Measurements from ENCODE around the gene TBC1D22A. TPM values are rescaled to one million over a fixed set of nuclear protein-coding genes. Genes with fewer than 3 reads are reported as not detected.

Gene TBC1D22A
- total RNA-seq, 1 experiment from 2014 or later = 20.9 TPM

GRCh38 chr22:46869329-46869728 lies 106.9 kb downstream of the TBC1D22A start:
- POLR2A ChIA-PET = no interaction called here
- no peak for ATAC-seq
- Histone ChIP-seq H4K20me1 (ENCODE audit: insufficient read depth) (no peaks in the 10 kb centered on the region), H3K27ac (ENCODE audit: low read depth, low read length) (no peak overlapping the region), H3K9ac (ENCODE audit: low read length) (no peak overlapping the region), H3K4me3 (replicated peaks in 1 of 2; ENCODE audit: low read depth in 1 of 2, low read length in 2 of 2) (no peak overlapping the region), H3K4me2 (ENCODE audit: low read length) (no peak overlapping the region), H3K27me3 (ENCODE audit: insufficient read depth, low read length) (no peaks in the 10 kb centered on the region), H3K36me3 (ENCODE audit: control insufficient read depth in 1 of 2, insufficient read depth in 2 of 2, low read length in 2 of 2) (no peaks in the 10 kb centered on the region), H3K9me2 (ENCODE audit: insufficient read depth) (no peaks in the 10 kb centered on the region), H2AFZ (ENCODE audit: low read depth, low read length, poor library complexity, severe bottlenecking) (no peak overlapping the region), H3K9me3 (ENCODE audit: control insufficient read depth in 1 of 2, insufficient read depth in 1 of 2, low read depth in 1 of 2, low read length in 2 of 2) (no peaks in the 10 kb centered on the region), H3K79me2 (ENCODE audit: insufficient read depth, low read length) (no peaks in the 10 kb centered on the region), H3K4me1 (ENCODE audit: control insufficient read depth in 1 of 2, insufficient read depth in 2 of 2, low read length in 2 of 2) (no peaks in the 10 kb centered on the region)
- RAD21 ChIA-PET (ENCODE audit: low non-redundant PET in 1 of 2, low total read pairs in 2 of 2, uncharacterized antibody in 2 of 2, unreplicated experiment in 2 of 2) = no interaction called here
- CTCF ChIA-PET = no interaction called here
- BruUV-seq (replicated peaks) = no TSS peak
- DNase-seq (ENCODE audit: low read depth, low spot score) = no peak
- TF ChIP-seq ZFX (IDR thresholded peaks at IDR 0.05) (no peak), TCF7L2 (IDR thresholded peaks at IDR 0.05; ENCODE audit: borderline replicate concordance, extremely low read depth, insufficient read depth, insufficient read length) (no peak), EGR1 (IDR thresholded peaks at IDR 0.05; ENCODE audit: low read depth) (no peak)
- intact Hi-C loops (cut with micrococcal nuclease) = no loop called here

DNA sequence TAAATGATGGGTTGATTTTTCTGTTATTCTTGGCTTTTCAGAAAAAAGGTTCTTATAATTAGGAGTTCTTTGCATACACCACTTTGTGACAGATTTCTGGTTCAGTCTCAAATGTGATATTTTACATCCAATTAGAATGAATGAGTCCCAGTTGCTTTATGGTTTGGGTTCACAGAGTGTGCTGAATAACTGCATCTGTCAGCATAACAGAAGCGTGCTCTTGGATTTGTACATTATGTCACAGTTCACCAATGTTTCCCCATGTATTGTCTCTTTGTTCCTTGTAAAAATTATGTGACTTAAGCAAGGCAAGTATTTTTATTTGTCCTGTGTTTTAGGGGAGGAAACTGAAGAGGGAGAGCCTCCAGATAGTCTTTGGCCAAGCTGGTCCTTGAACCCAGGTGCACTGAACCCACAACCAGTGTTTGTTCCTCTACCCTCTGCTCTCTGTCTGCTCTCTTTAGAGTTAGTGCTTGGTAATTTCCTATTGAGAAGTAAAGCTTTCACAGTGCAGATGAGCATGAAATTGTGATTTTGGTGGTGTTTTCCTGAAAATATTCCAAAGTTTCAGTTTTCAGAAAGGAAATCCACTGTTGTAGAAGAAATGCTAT lies 107.5 kb downstream of the TBC1D22A start:
- H2AFZ ChIP-seq (ENCODE audit: low read depth, low read length, poor library complexity, severe bottlenecking) = no peak overlapping the region
- ATAC-seq (no peak), DNase-seq (ENCODE audit: low read depth, low spot score) (no peak)
- no TSS peak for BruUV-seq (replicated peaks)
- no peak overlapping the region for H3K27ac ChIP-seq (ENCODE audit: low read depth, low read length)
- H3K9me3 ChIP-seq (ENCODE audit: control insufficient read depth in 1 of 2, insufficient read depth in 1 of 2, low read depth in 1 of 2, low read length in 2 of 2) = no peaks in the 10 kb centered on the region
- no peak overlapping the region for H3K4me2 ChIP-seq (ENCODE audit: low read length)
- no peaks in the 10 kb centered on the region for H4K20me1 ChIP-seq (ENCODE audit: insufficient read depth)
- intact Hi-C loops (cut with micrococcal nuclease) = no loop called here
- H3K4me1 ChIP-seq (ENCODE audit: control insufficient read depth in 1 of 2, insufficient read depth in 2 of 2, low read length in 2 of 2) = no peaks in the 10 kb centered on the region
- ChIA-PET POLR2A (no interaction called here), RAD21 (ENCODE audit: low non-redundant PET in 1 of 2, low total read pairs in 2 of 2, uncharacterized antibody in 2 of 2, unreplicated experiment in 2 of 2) (no interaction called here), CTCF (no interaction called here)
- no peaks in the 10 kb centered on the region for H3K9me2 ChIP-seq (ENCODE audit: insufficient read depth)
- H3K36me3 ChIP-seq (ENCODE audit: control insufficient read depth in 1 of 2, insufficient read depth in 2 of 2, low read length in 2 of 2) = no peaks in the 10 kb centered on the region
- H3K27me3 ChIP-seq (ENCODE audit: insufficient read depth, low read length) = no peaks in the 10 kb centered on the region
- H3K4me3 ChIP-seq (replicated peaks in 1 of 2; ENCODE audit: low read depth in 1 of 2, low read length in 2 of 2) = no peak overlapping the region
- no peaks in the 10 kb centered on the region for H3K79me2 ChIP-seq (ENCODE audit: insufficient read depth, low read length)
- no peak overlapping the region for H3K9ac ChIP-seq (ENCODE audit: low read length)
- TF ChIP-seq CBX3 (IDR thresholded peaks at IDR 0.05; ENCODE audit: low read depth) (no peak), TCF7L2 (IDR thresholded peaks at IDR 0.05; ENCODE audit: borderline replicate concordance, extremely low read depth, insufficient read depth, insufficient read length) (no peak), EGR1 (IDR thresholded peaks at IDR 0.05; ENCODE audit: low read depth) (no peak), SP1 (IDR thresholded peaks at IDR 0.05; ENCODE audit: low read depth) (no peak), CTCF (IDR thresholded peaks at IDR 0.05 in 2 of 3, conservative IDR thresholded peaks at IDR 0.05 in 1 of 3; ENCODE audit: borderline replicate concordance in 1 of 3, insufficient read depth in 1 of 3, low read depth in 2 of 3, low read length in 2 of 3) (no peak), SIN3A (IDR thresholded peaks at IDR 0.05; ENCODE audit: low read depth) (no peak), YY1 (IDR thresholded peaks at IDR 0.05; ENCODE audit: extremely low read depth, insufficient replicate concordance, low read depth, low read length) (no peak), CEBPB (IDR thresholded peaks at IDR 0.05; ENCODE audit: low read depth) (no peak), MAX (IDR thresholded peaks at IDR 0.05) (no peak), JUND (IDR thresholded peaks at IDR 0.05) (no peak), ZFX (IDR thresholded peaks at IDR 0.05) (no peak), FOSL1 (IDR thresholded peaks at IDR 0.05; ENCODE audit: low read depth) (no peak), RAD21 (IDR thresholded peaks at IDR 0.05; ENCODE audit: low read depth) (no peak), SRF (IDR thresholded peaks at IDR 0.05; ENCODE audit: low read depth) (no peak), REST (IDR thresholded peaks at IDR 0.05; ENCODE audit: low read depth) (no peak)
- TF ChIP-seq, protein P1, sequence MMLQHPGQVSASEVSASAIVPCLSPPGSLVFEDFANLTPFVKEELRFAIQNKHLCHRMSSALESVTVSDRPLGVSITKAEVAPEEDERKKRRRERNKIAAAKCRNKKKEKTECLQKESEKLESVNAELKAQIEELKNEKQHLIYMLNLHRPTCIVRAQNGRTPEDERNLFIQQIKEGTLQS (IDR thresholded peaks at IDR 0.05) = no peak
